Smooth muscle cell (in vitro differentiated cells): ENCODE data around the gene SIGLEC9. TPM values are rescaled to one million over a fixed set of nuclear protein-coding genes. Genes with fewer than 3 reads are reported as not detected.
"Not testable (repeated sequence)": the region's sequence is repeated elsewhere in the genome, so short reads cannot be mapped to it uniquely, and the experiment has no call there.

ENCODE experiments used
- DNase-seq: peaks from one replicate; lab custom pipeline; 2025; ENCODE audit not compliant: unreplicated experiment; lab: John Stamatoyannopoulos, UW
- H2AFZ ChIP-seq: fragments of 200-600 bp; sonication (generic); 2 replicates; pipeline ENCODE4 v1.6.0; 2016; ENCODE audit warnings: antibody characterized with exemption, low read depth, mild to moderate bottlenecking
- H3F3A ChIP-seq: fragments of 200-600 bp; sonication (generic); 2 replicates; pipeline ENCODE4 v1.6.0; 2017; ENCODE audit warnings: antibody characterized with exemption, low read depth
- H3K27ac ChIP-seq: fragments of 200-600 bp; sonication (generic); 2 replicates; pipeline ENCODE4 v1.5.1; 2016; ENCODE audit warnings: low read depth, mild to moderate bottlenecking
- H3K27me3 ChIP-seq: fragments of 200-600 bp; sonication (generic); 2 replicates; pipeline ENCODE4 v1.6.1; 2016; ENCODE audit warnings: low read depth, mild to moderate bottlenecking
- H3K36me3 ChIP-seq: fragments of 200-600 bp; sonication (generic); 2 replicates; pipeline ENCODE4 v1.5.1; 2016; ENCODE audit warnings: low read depth
- H3K4me1 ChIP-seq: fragments of 200-600 bp; sonication (generic); 2 replicates; pipeline ENCODE4 v1.5.1; 2016; ENCODE audit warnings: low read depth
- H3K4me2 ChIP-seq: fragments of 200-600 bp; sonication (generic); 2 replicates; pipeline ENCODE4 v1.6.0; 2016; ENCODE audit warnings: mild to moderate bottlenecking
- H3K4me3 ChIP-seq: fragments of 200-600 bp; sonication (generic); 2 replicates; pipeline ENCODE4 v1.5.1; 2016; ENCODE audit warnings: mild to moderate bottlenecking
- H3K79me2 ChIP-seq: fragments of 200-600 bp; sonication (generic); 2 replicates; pipeline ENCODE4 v1.6.0; 2016; ENCODE audit warnings: low read depth, mild to moderate bottlenecking
- H3K9ac ChIP-seq: fragments of 200-600 bp; sonication (generic); 2 replicates; pipeline ENCODE4 v1.6.0; 2016; ENCODE audit warnings: low read depth
- H3K9me3 ChIP-seq: fragments of 200-600 bp; sonication (generic); replicated peaks from 2 replicates; pipeline ENCODE4 v1.5.1; 2016; ENCODE audit warnings: low read depth
- H4K20me1 ChIP-seq: fragments of 200-600 bp; sonication (generic); 2 replicates; pipeline ENCODE4 v1.6.0; 2016; ENCODE audit warnings: low read depth
- CTCF ChIP-seq: fragments of 200-600 bp; sonication (generic); IDR thresholded peaks from 2 replicates; pipeline ENCODE4 v1.5.1; 2017; ENCODE audit warnings: borderline replicate concordance, mild to moderate bottlenecking, antibody characterized with exemption; ENCODE audit not compliant: insufficient read depth, poor library complexity, severe bottlenecking
- WGBS: methylation state at CpG from one replicate; pipeline ENCODE4 v1.1.7; 2016; ENCODE audit warnings: low lambda C conversion rate; 5-methylcytosine and 5-hydroxymethylcytosine counted together
- polyA plus RNA-seq: library from polyadenylated mRNA; unstranded; fragments of >200 nt; fragmentation: Nextera tagmentation; extraction: Ambion mirVana; gene quantifications from 2 replicates; pipeline ENCODE4 v1.2.1, GENCODE V29; 2016
- total RNA-seq: library from RNA; depleted of rRNA; stranded (reverse); fragments of >200 nt; gene quantifications from 2 replicates; pipeline ENCODE4 v1.2.3, GENCODE V29; 2014

Gene SIGLEC9
- total and polyA plus RNA-seq, 2 experiments from 2014 or later = not detected

GRCh38 chr19:51168564-51169282, 44.0 kb downstream of the SIGLEC9 start:
- WGBS = 61% methylated on average over 13 of the region's 13 CpGs
- Histone ChIP-seq H2AFZ (no peak overlapping the region), H3K79me2 (no peaks in the 10 kb centered on the region), H3K27me3 (no peaks in the 10 kb centered on the region), H3K36me3 (no peaks in the 10 kb centered on the region), H3K4me3 (no peak overlapping the region), H3K9me3 (no peaks in the 10 kb centered on the region), H3K4me2 (peak overlapping the region; percentile 66), H3K4me1 (no peaks in the 10 kb centered on the region), H3F3A (no peaks in the 10 kb centered on the region), H4K20me1 (no peaks in the 10 kb centered on the region), H3K9ac (no peak overlapping the region), H3K27ac (no peak overlapping the region)
- no peak for DNase-seq
- no peak for TF ChIP-seq CTCF

GRCh38 chr19:51169283-51169918, 44.7 kb downstream of the SIGLEC9 start:
- TF ChIP-seq CTCF = peak; percentile 93
- peak; percentile 7 for DNase-seq
- not testable (repeated sequence) for H3F3A ChIP-seq, H3K27ac ChIP-seq, H3K4me1 ChIP-seq, H3K9ac ChIP-seq, H3K27me3 ChIP-seq, H3K4me3 ChIP-seq, H2AFZ ChIP-seq, H3K36me3 ChIP-seq, H3K9me3 ChIP-seq, H4K20me1 ChIP-seq, H3K79me2 ChIP-seq
- WGBS = 17% methylated on average over 11 of the region's 11 CpGs
- peak overlapping the region; percentile 66 for H3K4me2 ChIP-seq

- WGBS = 98% methylated on average over 2 of the region's 2 CpGs
- H3F3A ChIP-seq = no peaks in the 10 kb centered on the region
- H3K4me2 ChIP-seq = no peak overlapping the region
Observed at GRCh38 chr19:51172223-51172622, 47.5 kb downstream of the SIGLEC9 start.

More at GRCh38 chr19:51172223-51172622, 47.5 kb downstream of the SIGLEC9 start:
- peaks cover 12% of the 10 kb centered on the region for H3K27me3 ChIP-seq
- no peaks in the 10 kb centered on the region for H4K20me1 ChIP-seq
- H3K36me3 ChIP-seq = no peaks in the 10 kb centered on the region
- no peaks in the 10 kb centered on the region for H3K9me3 ChIP-seq
- H3K27ac ChIP-seq = no peak overlapping the region
- no peaks in the 10 kb centered on the region for H3K79me2 ChIP-seq
- no peak overlapping the region for H3K9ac ChIP-seq
- no peak overlapping the region for H3K4me3 ChIP-seq
- no peak for TF ChIP-seq CTCF
- no peaks in the 10 kb centered on the region for H3K4me1 ChIP-seq
- H2AFZ ChIP-seq = no peak overlapping the region
- no peak for DNase-seq
